A673 (cell line): ENCODE measurements around the gene FXYD4. TPM values are rescaled to one million over a fixed set of nuclear protein-coding genes. Genes with fewer than 3 reads are reported as not detected.
A peak's percentile ranks its signal among the peaks of the same experiment; 100 is the strongest.

ENCODE experiments used
- BruUV-seq: library from RNA; stranded (reverse); fragments of 400-500 nt; replicated peaks from 2 replicates; lab custom pipeline; 2021; lab: Mats Ljungman, UMichigan
- CTCF ChIA-PET: fragments of 300-600 bp; sonication (Branson Sonifier 250); formaldehyde crosslinking; loops from one replicate; lab custom pipeline; 2022; ENCODE audit warnings: antibody characterized with exemption; lab: Charles Lee
- POLR2A ChIA-PET: fragments of 300-600 bp; sonication (Branson Sonifier 250); formaldehyde crosslinking; loops from one replicate; lab custom pipeline; 2022; ENCODE audit warnings: antibody characterized with exemption; ENCODE audit not compliant: low non-redundant PET; lab: Charles Lee
- DNase-seq: peaks from one replicate; pipeline ENCODE4 v3.0.0-alpha.2; 2015; ENCODE audit warnings: low spot score
- H3K27ac ChIP-seq: fragments of 200-600 bp; sonication (generic); 2 replicates; pipeline ENCODE4 v1.5.1; 2016; ENCODE audit warnings: mixed run types, low read depth, mild to moderate bottlenecking, mixed read lengths, antibody characterized with exemption, low read length; ENCODE audit not compliant: poor library complexity, severe bottlenecking
- H3K27me3 ChIP-seq: fragments of 200-600 bp; sonication (generic); replicated peaks from 2 replicates; pipeline ENCODE4 v1.6.1; 2017; ENCODE audit warnings: mixed run types, low read depth, mild to moderate bottlenecking, mixed read lengths, antibody characterized with exemption, low read length; ENCODE audit not compliant: insufficient read depth, poor library complexity
- H3K36me3 ChIP-seq: fragments of 200-600 bp; sonication (generic); 2 replicates; pipeline ENCODE4 v1.6.1; 2016; ENCODE audit warnings: mixed run types, mild to moderate bottlenecking, mixed read lengths, antibody characterized with exemption, low read length; ENCODE audit not compliant: insufficient read depth, poor library complexity, severe bottlenecking
- H3K4me1 ChIP-seq: fragments of 200-600 bp; sonication (generic); 2 replicates; pipeline ENCODE4 v1.6.1; 2017; ENCODE audit warnings: mixed run types, mild to moderate bottlenecking, mixed read lengths, antibody characterized with exemption, low read length; ENCODE audit not compliant: insufficient read depth, poor library complexity, severe bottlenecking
- H3K4me3 ChIP-seq: fragments of 200-600 bp; sonication (generic); 2 replicates; pipeline ENCODE4 v1.5.1; 2016; ENCODE audit warnings: low read depth, mixed run types, mild to moderate bottlenecking, mixed read lengths, low read length; ENCODE audit not compliant: poor library complexity, severe bottlenecking
- H3K9me3 ChIP-seq: fragments of 200-600 bp; sonication (generic); 2 replicates; pipeline ENCODE4 v1.6.1; 2016; ENCODE audit warnings: mixed run types, low read depth, mild to moderate bottlenecking, mixed read lengths, antibody characterized with exemption, low read length; ENCODE audit not compliant: poor library complexity, severe bottlenecking
- CTCF ChIP-seq: fragments of 300-800, 200-600 bp; sonication (generic); conservative IDR thresholded peaks from 2 replicates; pipeline ENCODE4 v1.5.1; 2017; ENCODE audit warnings: low read depth, mild to moderate bottlenecking, antibody characterized with exemption, low read length, moderate library complexity, mixed read lengths
- EZH2 ChIP-seq: fragments of 200-600 bp; sonication (generic); IDR thresholded peaks from 2 replicates; pipeline ENCODE4 v1.6.1; 2017; ENCODE audit warnings: borderline replicate concordance, low read depth, mild to moderate bottlenecking, mixed read lengths, antibody characterized with exemption, low read length; ENCODE audit not compliant: poor library complexity, severe bottlenecking
- intact Hi-C: fragments of 100-400 bp; cut with micrococcal nuclease; formaldehyde crosslinking; loops from one replicate; pipeline ENCODE4 v1.10.0; 2022; ENCODE audit not compliant: unreplicated experiment
- total RNA-seq: library from RNA; stranded (reverse); gene quantifications from 2 replicates; pipeline ENCODE4 v1.2.3, GENCODE V29; 2021

The FXYD4 gene
- total RNA-seq, 1 experiment from 2014 or later, result not detected

GRCh38 chr10:43417950-43418768 is 46.7 kb downstream of the FXYD4 start:
- Histone ChIP-seq H3K4me1 (peaks cover 13% of the 10 kb centered on the region), H3K36me3 (no peaks in the 10 kb centered on the region), H3K27ac (no peak overlapping the region), H3K9me3 (no peaks in the 10 kb centered on the region), H3K4me3 (no peak overlapping the region), H3K27me3 (no peaks in the 10 kb centered on the region)
- BruUV-seq, result no TSS peak
- ChIA-PET POLR2A (interaction anchor here (0.7 kb wide), 1 partner anchor 1490 kb away, joined by 3 read pairs; no protein-coding TSS in a partner anchor), CTCF (no interaction called here)
- TF ChIP-seq EZH2 (no peak), CTCF (no peak)
- intact Hi-C loops, result no loop called here
- DNase-seq, result no peak

- TF ChIP-seq EZH2 (no peak), CTCF (no peak)
- DNase-seq, result no peak
- BruUV-seq, result TSS peak; percentile 79
- Histone ChIP-seq H3K9me3 (no peaks in the 10 kb centered on the region), H3K27me3 (no peaks in the 10 kb centered on the region), H3K4me1 (peaks cover 13% of the 10 kb centered on the region), H3K36me3 (no peaks in the 10 kb centered on the region), H3K4me3 (peak overlapping the region; percentile 50), H3K27ac (peak overlapping the region; percentile 91)
- intact Hi-C loops, result loop anchor here (1.0 to 2.0 kb wide), 2 partner anchors 12 to 17 kb away; partner anchors contain the start of gene ZNF487
- ChIA-PET CTCF (no interaction called here), POLR2A (no interaction called here)
Observed at GRCh38 chr10:43419997-43420368, 48.5 kb downstream of the FXYD4 start.

GRCh38 chr10:43420369-43421200 is 49.1 kb downstream of the FXYD4 start:
- H3K36me3 ChIP-seq, result no peaks in the 10 kb centered on the region
- BruUV-seq, result no TSS peak
- H3K27ac ChIP-seq, result peak overlapping the region; percentile 91
- POLR2A ChIA-PET, result interaction anchor here (0.5 kb wide), 1 partner anchor 13 kb away, joined by 4 read pairs; no protein-coding TSS in a partner anchor
- no peaks in the 10 kb centered on the region for H3K9me3 ChIP-seq
- intact Hi-C loops, result loop anchor here (1.0 to 2.0 kb wide), 2 partner anchors 12 to 16 kb away; partner anchors contain the start of gene ZNF487
- DNase-seq, result peak; percentile 93
- peak; percentile 27; the same call in 1 of the 2 replicates for TF ChIP-seq CTCF
- TF ChIP-seq EZH2, result no peak
- H3K4me1 ChIP-seq, result peaks cover 13% of the 10 kb centered on the region
- H3K4me3 ChIP-seq, result peak overlapping the region; percentile 50
- H3K27me3 ChIP-seq, result no peaks in the 10 kb centered on the region
- CTCF ChIA-PET, result no interaction called here
